IgD-negative memory B cell (primary cell): Measurements from ENCODE around the gene CYTH3. TPM values are rescaled to one million over a fixed set of nuclear protein-coding genes. Genes with fewer than 3 reads are reported as not detected.
"Not testable (repeated sequence)": the region's sequence is repeated elsewhere in the genome, so short reads cannot be mapped to it uniquely, and the experiment has no call there.

Experiments
- H3K27ac Mint-ChIP-seq, 3 donors: one replicate each; pipeline ENCODE4 v1.8.0; 2020 to 2022; ENCODE audit warnings: mild to moderate bottlenecking in 3 of 3, mixed read lengths in 3 of 3, moderate library complexity in 1 of 3
- H3K27me3 Mint-ChIP-seq: one replicate; pipeline ENCODE4 v1.8.0; 2021; ENCODE audit warnings: mixed read lengths
- H3K36me3 Mint-ChIP-seq: one replicate; pipeline ENCODE4 v1.8.0; 2020; ENCODE audit warnings: mild to moderate bottlenecking, mixed read lengths
- H3K4me1 Mint-ChIP-seq, 3 donors: one replicate each; pipeline ENCODE4 v1.8.0; 2020 to 2022; ENCODE audit warnings: mixed read lengths in 3 of 3, mild to moderate bottlenecking in 1 of 3
- H3K4me3 Mint-ChIP-seq, 4 donors: one replicate each; pipeline ENCODE4 v1.8.0; 2020 to 2022; ENCODE audit warnings: mild to moderate bottlenecking in 4 of 4, mixed read lengths in 4 of 4, moderate library complexity in 3 of 4
- H3K9me3 Mint-ChIP-seq, 3 donors: one replicate each; pipeline ENCODE4 v1.8.0; 2020 to 2021; ENCODE audit warnings: mixed read lengths in 3 of 3, mild to moderate bottlenecking in 1 of 3
- polyA plus RNA-seq: library from polyadenylated mRNA; unstranded; fragments of 300-500 nt; fragmentation: Illumina TruSeq; gene quantifications from one replicate; pipeline ENCODE4 v1.2.3, GENCODE V29; 2021

Gene CYTH3
- polyA plus RNA-seq, 1 donor from 2014 or later, result 3.0 TPM

- H3K36me3 Mint-ChIP-seq, result peaks cover 2% of the 10 kb centered on the region
- H3K4me1 Mint-ChIP-seq, result no peaks in the 10 kb centered on the region
- no peak overlapping the region for H3K27ac Mint-ChIP-seq
- no peak overlapping the region for H3K4me3 Mint-ChIP-seq
- no peaks in the 10 kb centered on the region for H3K9me3 Mint-ChIP-seq
- H3K27me3 Mint-ChIP-seq, result peaks cover 5% of the 10 kb centered on the region
These were observed 17.9 kb upstream of the CYTH3 start for GRCh38 chr7:6290319-6290741.

GRCh38 chr7:6288270-6288860 is 15.9 kb upstream of the CYTH3 start:
- no peaks in the 10 kb centered on the region for H3K36me3 Mint-ChIP-seq
- peaks cover 1% of the 10 kb centered on the region for H3K27me3 Mint-ChIP-seq
- H3K4me3 Mint-ChIP-seq, result no peak overlapping the region
- H3K27ac Mint-ChIP-seq, result no peak overlapping the region
- H3K9me3 Mint-ChIP-seq, result no peaks in the 10 kb centered on the region
- peaks cover 0 to 1% (median 0%) of the 10 kb centered on the region in 3 donors for H3K4me1 Mint-ChIP-seq

GRCh38 chr7:6286486-6286885 is 14.1 kb upstream of the CYTH3 start:
- Mint-ChIP-seq H3K4me1 (peaks cover 0 to 1% (median 0%) of the 10 kb centered on the region in 3 donors), H3K27ac (no peak overlapping the region), H3K36me3 (no peaks in the 10 kb centered on the region), H3K9me3 (no peaks in the 10 kb centered on the region), H3K27me3 (peaks cover 1% of the 10 kb centered on the region), H3K4me3 (no peak overlapping the region)

GRCh38 chr7:6284461-6285360 is 12.3 kb upstream of the CYTH3 start:
- no peak overlapping the region for H3K27ac Mint-ChIP-seq

GRCh38 chr7:6284055-6284400 is 11.6 kb upstream of the CYTH3 start:
- Mint-ChIP-seq H3K4me3 (no peak overlapping the region), H3K36me3 (no peaks in the 10 kb centered on the region), H3K4me1 (peaks cover 0 to 1% (median 0%) of the 10 kb centered on the region in 3 donors), H3K9me3 (no peaks in the 10 kb centered on the region), H3K27ac (no peak overlapping the region), H3K27me3 (peaks cover 1% of the 10 kb centered on the region)

More at GRCh38 chr7:6284461-6285360, 12.3 kb upstream of the CYTH3 start:
- no peaks in the 10 kb centered on the region for H3K9me3 Mint-ChIP-seq
- H3K4me3 Mint-ChIP-seq, result no peak overlapping the region
- H3K27me3 Mint-ChIP-seq, result peaks cover 1% of the 10 kb centered on the region
- no peaks in the 10 kb centered on the region for H3K36me3 Mint-ChIP-seq
- peaks cover 0 to 1% (median 0%) of the 10 kb centered on the region in 3 donors for H3K4me1 Mint-ChIP-seq

GRCh38 chr7:6283391-6284054 is 11.1 kb upstream of the CYTH3 start:
- H3K27me3 Mint-ChIP-seq, H3K4me3 Mint-ChIP-seq, H3K4me1 Mint-ChIP-seq, H3K9me3 Mint-ChIP-seq, H3K36me3 Mint-ChIP-seq, H3K27ac Mint-ChIP-seq: not testable (repeated sequence)

- no peaks in the 10 kb centered on the region for H3K9me3 Mint-ChIP-seq
- H3K36me3 Mint-ChIP-seq, result peaks cover 2% of the 10 kb centered on the region
- H3K4me3 Mint-ChIP-seq, result no peak overlapping the region
- H3K27ac Mint-ChIP-seq, result no peak overlapping the region
- H3K4me1 Mint-ChIP-seq, result no peaks in the 10 kb centered on the region
- H3K27me3 Mint-ChIP-seq, result peaks cover 1% of the 10 kb centered on the region
These were observed 7.5 kb upstream of the CYTH3 start for GRCh38 chr7:6279937-6280336.

- Mint-ChIP-seq H3K4me3 (no peak overlapping the region), H3K9me3 (no peaks in the 10 kb centered on the region), H3K4me1 (no peaks in the 10 kb centered on the region), H3K27ac (no peak overlapping the region), H3K27me3 (peaks cover under 1% of the 10 kb centered on the region), H3K36me3 (peaks cover 2% of the 10 kb centered on the region)
These were observed 6.9 kb upstream of the CYTH3 start for GRCh38 chr7:6279341-6279740.

- H3K36me3 Mint-ChIP-seq, result peaks cover 2% of the 10 kb centered on the region
- H3K4me3 Mint-ChIP-seq, result no peak overlapping the region
- no peaks in the 10 kb centered on the region for H3K27me3 Mint-ChIP-seq
- H3K4me1 Mint-ChIP-seq, result no peaks in the 10 kb centered on the region
- H3K27ac Mint-ChIP-seq, result no peak overlapping the region
- H3K9me3 Mint-ChIP-seq, result no peaks in the 10 kb centered on the region
These were observed 6.4 kb upstream of the CYTH3 start for GRCh38 chr7:6278749-6279310.

GRCh38 chr7:6277476-6277875 is 5.1 kb upstream of the CYTH3 start:
- H3K4me1 Mint-ChIP-seq, result peaks cover 0 to 3% (median 3%) of the 10 kb centered on the region in 3 donors
- H3K4me3 Mint-ChIP-seq, result no peak overlapping the region
- no peaks in the 10 kb centered on the region for H3K9me3 Mint-ChIP-seq
- no peaks in the 10 kb centered on the region for H3K27me3 Mint-ChIP-seq
- H3K36me3 Mint-ChIP-seq, result peaks cover 2% of the 10 kb centered on the region
- H3K27ac Mint-ChIP-seq, result no peak overlapping the region

GRCh38 chr7:6276911-6277408 is 4.5 kb upstream of the CYTH3 start:
- H3K9me3 Mint-ChIP-seq, result no peaks in the 10 kb centered on the region
- no peak overlapping the region for H3K4me3 Mint-ChIP-seq
- H3K36me3 Mint-ChIP-seq, result peaks cover 2% of the 10 kb centered on the region
- peaks cover 0 to 3% (median 3%) of the 10 kb centered on the region in 3 donors for H3K4me1 Mint-ChIP-seq
- no peaks in the 10 kb centered on the region for H3K27me3 Mint-ChIP-seq
- no peak overlapping the region for H3K27ac Mint-ChIP-seq

GRCh38 chr7:6274743-6275142 is 2.3 kb upstream of the CYTH3 start:
- peak overlapping the region in 1 of 4 donors; percentile 85 for H3K4me3 Mint-ChIP-seq
- H3K27ac Mint-ChIP-seq, result no peak overlapping the region
- H3K9me3 Mint-ChIP-seq, result no peaks in the 10 kb centered on the region

GRCh38 chr7:6273917-6274630 is 1.6 kb upstream of the CYTH3 start:
- Mint-ChIP-seq H3K4me3 (peak overlapping the region; percentile 38 to 85 (median 64)), H3K27me3 (peaks cover 19% of the 10 kb centered on the region), H3K9me3 (no peaks in the 10 kb centered on the region)

More at GRCh38 chr7:6274743-6275142, 2.3 kb upstream of the CYTH3 start:
- H3K36me3 Mint-ChIP-seq, result peaks cover 2% of the 10 kb centered on the region
- H3K27me3 Mint-ChIP-seq, result peaks cover 15% of the 10 kb centered on the region
- H3K4me1 Mint-ChIP-seq, result peaks cover 15 to 16% (median 16%) of the 10 kb centered on the region in 3 donors

GRCh38 chr7:6273380-6273837 is 985 bp upstream of the CYTH3 start:
- Mint-ChIP-seq H3K4me3 (peak overlapping the region; percentile 38 to 85 (median 64)), H3K4me1 (peaks cover 15 to 18% (median 16%) of the 10 kb centered on the region in 3 donors), H3K36me3 (peaks cover 2% of the 10 kb centered on the region), H3K9me3 (no peaks in the 10 kb centered on the region), H3K27ac (no peak overlapping the region), H3K27me3 (peaks cover 21% of the 10 kb centered on the region)

More at GRCh38 chr7:6273917-6274630, 1.6 kb upstream of the CYTH3 start:
- Mint-ChIP-seq H3K4me1 (peaks cover 15 to 18% (median 16%) of the 10 kb centered on the region in 3 donors), H3K36me3 (peaks cover 2% of the 10 kb centered on the region), H3K27ac (no peak overlapping the region)
